Tibial nerve (tissue), 4 donors: ENCODE results near the gene MT1X.
"Not testable (repeated sequence)": the region's sequence is repeated elsewhere in the genome, so short reads cannot be mapped to it uniquely, and the experiment has no call there.

Source experiments
- EP300 ChIP-seq, 2 donors: sonication (generic); formaldehyde crosslinking; IDR thresholded peaks; one replicate each; pipeline ENCODE4 v1.6.1; 2017; ENCODE audit warnings: antibody characterized with exemption in 2 of 2, mild to moderate bottlenecking in 1 of 2
- POLR2A ChIP-seq, 2 donors: fragments of 450-650 bp; IDR thresholded peaks; one replicate each; pipeline ENCODE4 v1.6.1; 2017; ENCODE audit warnings: antibody characterized with exemption in 2 of 2, mild to moderate bottlenecking in 2 of 2, moderate library complexity in 2 of 2
- TF ChIP-seq, protein P1 (sequence below), 5 experiments: fragments of 200-600 bp in 3 of 5; fragments of 450-650 bp in 2 of 5; sonication (generic) in 3 of 5; IDR thresholded peaks; one replicate each; pipeline ENCODE4 v1.5.1; 2016 to 2019; ENCODE audit warnings: antibody characterized with exemption in 5 of 5, mild to moderate bottlenecking in 3 of 5, moderate library complexity in 2 of 5

DNA sequence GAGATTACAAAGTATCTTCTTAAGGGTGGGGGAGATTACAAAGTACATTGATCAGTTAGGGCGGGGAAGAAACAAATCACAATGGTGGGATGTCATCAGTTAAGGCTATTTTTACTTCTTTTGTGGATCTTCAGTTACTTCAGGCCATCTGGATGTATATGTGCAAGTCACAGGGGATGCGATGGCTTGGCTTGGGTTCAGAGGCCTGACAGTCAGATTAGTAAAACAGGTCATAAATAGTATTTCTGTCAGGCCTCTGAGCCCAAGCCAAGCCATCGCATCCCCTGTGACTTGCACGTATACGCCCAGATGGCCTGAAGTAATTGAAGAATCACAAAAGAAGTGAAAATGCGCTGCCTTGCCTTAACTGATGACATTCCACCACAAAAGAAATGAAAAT, 7.7 kb upstream of the MT1X start:
- TF ChIP-seq, protein P1, sequence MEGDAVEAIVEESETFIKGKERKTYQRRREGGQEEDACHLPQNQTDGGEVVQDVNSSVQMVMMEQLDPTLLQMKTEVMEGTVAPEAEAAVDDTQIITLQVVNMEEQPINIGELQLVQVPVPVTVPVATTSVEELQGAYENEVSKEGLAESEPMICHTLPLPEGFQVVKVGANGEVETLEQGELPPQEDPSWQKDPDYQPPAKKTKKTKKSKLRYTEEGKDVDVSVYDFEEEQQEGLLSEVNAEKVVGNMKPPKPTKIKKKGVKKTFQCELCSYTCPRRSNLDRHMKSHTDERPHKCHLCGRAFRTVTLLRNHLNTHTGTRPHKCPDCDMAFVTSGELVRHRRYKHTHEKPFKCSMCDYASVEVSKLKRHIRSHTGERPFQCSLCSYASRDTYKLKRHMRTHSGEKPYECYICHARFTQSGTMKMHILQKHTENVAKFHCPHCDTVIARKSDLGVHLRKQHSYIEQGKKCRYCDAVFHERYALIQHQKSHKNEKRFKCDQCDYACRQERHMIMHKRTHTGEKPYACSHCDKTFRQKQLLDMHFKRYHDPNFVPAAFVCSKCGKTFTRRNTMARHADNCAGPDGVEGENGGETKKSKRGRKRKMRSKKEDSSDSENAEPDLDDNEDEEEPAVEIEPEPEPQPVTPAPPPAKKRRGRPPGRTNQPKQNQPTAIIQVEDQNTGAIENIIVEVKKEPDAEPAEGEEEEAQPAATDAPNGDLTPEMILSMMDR (IDR thresholded peaks at IDR 0.05): not testable (repeated sequence)
- TF ChIP-seq EP300, POLR2A (IDR thresholded peaks at IDR 0.05): not testable (repeated sequence)
